Heart left ventricle (tissue), 16 donors: Measurements from ENCODE around the gene BRSK1. TPM values are rescaled to one million over a fixed set of nuclear protein-coding genes. Genes with fewer than 3 reads are reported as not detected.

ENCODE experiments used
- ATAC-seq, 4 donors: fragments of 200-7000 bp; cut with Tn5 transposase; one replicate each; pipeline ENCODE4 v1.9.1; 2020 to 2022; ENCODE audit warnings: moderate library complexity in 4 of 4, mild to moderate bottlenecking in 3 of 4, moderate number of reproducible peaks in 1 of 4
- DNase-seq, 5 donors: peaks; one replicate each; pipeline ENCODE4 v3.0.0-alpha.2; 2020
- H3K27ac ChIP-seq, 12 donors: fragments of 200-600 bp; sonication (generic) in 4 of 12; one replicate each; pipeline versions ENCODE4 v1.5.0 to v1.8.0; 2016 to 2022; ENCODE audit warnings: mild to moderate bottlenecking in 2 of 12
- H3K27me3 ChIP-seq, 9 donors: fragments of 200-600 bp; sonication (generic) in 2 of 9; one replicate each; pipeline versions ENCODE4 v1.5.1 to v1.8.0; 2016 to 2022; ENCODE audit warnings: mild to moderate bottlenecking in 3 of 9
- H3K36me3 ChIP-seq, 9 donors: fragments of 200-600 bp; sonication (generic) in 2 of 9; one replicate each; pipeline versions ENCODE4 v1.5.0 to v1.8.0; 2018 to 2022; ENCODE audit warnings: mild to moderate bottlenecking in 2 of 9
- H3K4me1 ChIP-seq, 12 donors: fragments of 200-600 bp; sonication (generic) in 4 of 12; one replicate each; pipeline versions ENCODE4 v1.5.0 to v1.8.0; 2016 to 2022; ENCODE audit warnings: mild to moderate bottlenecking in 3 of 12
- H3K4me3 ChIP-seq, 12 donors: fragments of 200-600 bp; sonication (generic) in 4 of 12; one replicate each; pipeline versions ENCODE4 v1.5.0 to v1.8.0; 2017 to 2022; ENCODE audit warnings: mild to moderate bottlenecking in 9 of 12, moderate library complexity in 4 of 12
- H3K9me3 ChIP-seq, 12 donors: fragments of 200-600 bp; sonication (generic) in 4 of 12; one replicate each; pipeline versions ENCODE4 v1.5.0 to v1.8.0; 2016 to 2022; ENCODE audit warnings: mild to moderate bottlenecking in 1 of 12
- POLR2A ChIP-seq, 2 donors: fragments of 450-650 bp; IDR thresholded peaks; one replicate each; pipeline ENCODE4 v1.6.1; 2017; ENCODE audit warnings: antibody characterized with exemption in 2 of 2, mild to moderate bottlenecking in 2 of 2, moderate library complexity in 2 of 2
- WGBS, 4 donors: extraction: QIAGEN DNeasy Blood & Tissue Kit in 2 of 4; methylation state at CpG; one replicate each; pipeline versions ENCODE4 v1.1.5 to v1.1.7; 2013 to 2018; 5-methylcytosine and 5-hydroxymethylcytosine counted together
- intact Hi-C, 10 donors: fragments of 100-400 bp; cut with DNase I; formaldehyde crosslinking; loops; one replicate each; pipeline versions ENCODE4 v1.11.1 to v1.14.2; 2022
- polyA plus RNA-seq, 2 donors: library from polyadenylated mRNA; stranded (reverse); fragments of 200-250 nt; gene quantifications; one replicate each; pipeline ENCODE4 v1.2.3, GENCODE V29; 2013
- total RNA-seq, 9 donors: library from RNA; depleted of rRNA in 2 of 9; stranded (reverse); fragments of >200 nt in 2 of 9; fragmentation: NEBNext Ultra II Directional in 3 of 9; extraction: Animal tissue kit (Norgen Biotek cat#: 25700) in 3 of 9; gene quantifications; one replicate each; pipeline versions ENCODE4 v1.1.0 to v1.2.4, GENCODE V29; 2016 to 2023
- TF ChIP-seq, protein P1 (sequence below), 12 donors: fragments of 200-600 bp; sonication (generic) in 4 of 12; IDR thresholded peaks; one replicate each; pipeline versions ENCODE4 v1.5.0 to v1.8.0; 2018 to 2022; ENCODE audit warnings: antibody characterized with exemption in 12 of 12, mild to moderate bottlenecking in 5 of 12
- donor health status: ischemic (EF 13 %, LVEDD 7.1; RV severe dilation, severe dysfunction).
- donor health status: healthy with polysubstance abuse.
- donor health status: DM: no; HTN: yes; CAD: no.
- donor health status: DM: no; HTN: no; CAD: no.
- donor health status: ischemic (EF 25% LVEDD 6.9; RV normal size, moderate dysfunction).
- donor health status: ischemic (EF 25% LVEDD 5.7; RV mildly dilated, moderate dysfunction).
- donor health status: healthy.
- donor health status: DM: yes; HTN: yes; CAD: no.
- donor health status: ischemic (EF 35%, LVEDD 5.7; RV mildly dilated, moderate dysfunction).
- donor health status: nonischemic (EF 11% LVEDD 7.7; RV severe dilation, severe dysfunction).
- donor health status: DM: yes; HTN: yes; CAD: no.
- donor health status: PGD.
- donor health status: ischemic (EF 29% LVEDD 5.4; RV normal size, mild dysfunction).
- donor health status: nonischemic (EF 23%, LVEDD 6.1; RV moderate dilation, normal function).

BRSK1 gene
- total and polyA plus RNA-seq, 11 donors: 1.6 to 7.4 (median 2.1) TPM

GRCh38 chr19:55305983-55306562, 22.3 kb downstream of the BRSK1 start:
- DNase-seq (no peak), ATAC-seq (no peak)
- Histone ChIP-seq H3K27me3 (no peaks in the 10 kb centered on the region), H3K9me3 (no peaks in the 10 kb centered on the region), H3K27ac (no peak overlapping the region), H3K4me1 (peaks cover 0 to 10% (median 4%) of the 10 kb centered on the region in 12 donors), H3K4me3 (no peak overlapping the region), H3K36me3 (peaks cover 0 to 44% (median 0%) of the 10 kb centered on the region in 9 donors)
- WGBS, 4 donors: 91 to 94% (median 93%) methylated on average over 16 to 17 of the region's 17 CpGs
- TF ChIP-seq, protein P1, sequence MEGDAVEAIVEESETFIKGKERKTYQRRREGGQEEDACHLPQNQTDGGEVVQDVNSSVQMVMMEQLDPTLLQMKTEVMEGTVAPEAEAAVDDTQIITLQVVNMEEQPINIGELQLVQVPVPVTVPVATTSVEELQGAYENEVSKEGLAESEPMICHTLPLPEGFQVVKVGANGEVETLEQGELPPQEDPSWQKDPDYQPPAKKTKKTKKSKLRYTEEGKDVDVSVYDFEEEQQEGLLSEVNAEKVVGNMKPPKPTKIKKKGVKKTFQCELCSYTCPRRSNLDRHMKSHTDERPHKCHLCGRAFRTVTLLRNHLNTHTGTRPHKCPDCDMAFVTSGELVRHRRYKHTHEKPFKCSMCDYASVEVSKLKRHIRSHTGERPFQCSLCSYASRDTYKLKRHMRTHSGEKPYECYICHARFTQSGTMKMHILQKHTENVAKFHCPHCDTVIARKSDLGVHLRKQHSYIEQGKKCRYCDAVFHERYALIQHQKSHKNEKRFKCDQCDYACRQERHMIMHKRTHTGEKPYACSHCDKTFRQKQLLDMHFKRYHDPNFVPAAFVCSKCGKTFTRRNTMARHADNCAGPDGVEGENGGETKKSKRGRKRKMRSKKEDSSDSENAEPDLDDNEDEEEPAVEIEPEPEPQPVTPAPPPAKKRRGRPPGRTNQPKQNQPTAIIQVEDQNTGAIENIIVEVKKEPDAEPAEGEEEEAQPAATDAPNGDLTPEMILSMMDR (IDR thresholded peaks at IDR 0.05): no peak
- TF ChIP-seq POLR2A (IDR thresholded peaks at IDR 0.05): no peak
- intact Hi-C loops: loop anchor here in 4 of 10 donors (10.0 kb wide), 3 partner anchors 69 to 109 kb away; partner anchors contain the start of genes IL11 (in 2 of the 4), TMEM190 (in 2 of the 4), RPL28 (in 1 of the 4) and TMEM238 (in 1 of the 4)

DNA sequence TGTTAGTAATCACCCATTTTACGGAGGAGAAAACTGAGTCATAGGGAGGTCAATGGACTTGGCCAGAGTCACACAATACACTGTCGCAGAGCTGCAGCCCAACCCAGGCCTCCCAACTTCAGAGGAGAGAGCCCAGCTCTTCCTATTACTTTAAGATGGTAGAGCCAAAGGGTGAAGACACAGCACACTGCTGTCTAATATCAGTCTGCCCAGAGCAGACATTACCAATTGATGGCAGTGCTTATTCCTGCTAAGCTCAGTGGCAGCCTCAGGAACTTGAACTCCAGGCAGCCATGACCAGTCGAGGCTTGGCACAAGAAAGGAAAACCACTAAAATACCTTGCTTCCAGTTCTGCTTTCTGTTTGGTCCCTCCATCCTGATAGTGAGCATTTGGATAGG, 22.9 kb downstream of the BRSK1 start:
- DNase-seq (no peak), ATAC-seq (no peak)
- Histone ChIP-seq H3K4me1 (peaks cover 0 to 5% (median under 1%) of the 10 kb centered on the region in 12 donors), H3K27ac (no peak overlapping the region), H3K9me3 (no peaks in the 10 kb centered on the region), H3K27me3 (no peaks in the 10 kb centered on the region), H3K36me3 (peaks cover 0 to 44% (median 0%) of the 10 kb centered on the region in 9 donors), H3K4me3 (no peak overlapping the region)
- TF ChIP-seq POLR2A (IDR thresholded peaks at IDR 0.05): no peak
- TF ChIP-seq, protein P1 (IDR thresholded peaks at IDR 0.05): no peak
- WGBS, 4 donors: 86 to 94% (median 88%) methylated on average over 3 of the region's 3 CpGs
- intact Hi-C loops: loop anchor here in 4 of 10 donors (10.0 kb wide), 3 partner anchors 68 to 108 kb away; partner anchors contain the start of genes IL11 (in 2 of the 4), TMEM190 (in 2 of the 4), RPL28 (in 1 of the 4) and TMEM238 (in 1 of the 4)

GRCh38 chr19:55308281-55308680, 24.5 kb downstream of the BRSK1 start:
- TF ChIP-seq POLR2A (IDR thresholded peaks at IDR 0.05): no peak
- TF ChIP-seq, protein P1 (IDR thresholded peaks at IDR 0.05): no peak
- Histone ChIP-seq H3K27me3 (no peaks in the 10 kb centered on the region), H3K4me3 (no peak overlapping the region), H3K9me3 (no peaks in the 10 kb centered on the region), H3K27ac (no peak overlapping the region), H3K4me1 (no peaks in the 10 kb centered on the region), H3K36me3 (peaks cover 0 to 37% (median 0%) of the 10 kb centered on the region in 9 donors)
- DNase-seq (no peak), ATAC-seq (no peak)
- intact Hi-C loops: loop anchor here in 4 of 10 donors (10.0 kb wide), 3 partner anchors 67 to 107 kb away; partner anchors contain the start of genes IL11 (in 2 of the 4), TMEM190 (in 2 of the 4), RPL28 (in 1 of the 4) and TMEM238 (in 1 of the 4)
- 93 to 96% (median 95%) methylated on average over 4 to 11 of the region's 11 CpGs for WGBS, 4 donors

GRCh38 chr19:55309448-55309847, 25.7 kb downstream of the BRSK1 start:
- DNase-seq: no peak
- H3K27ac ChIP-seq: no peak overlapping the region
- no peaks in the 10 kb centered on the region for H3K27me3 ChIP-seq
- no peak overlapping the region for H3K4me3 ChIP-seq
- TF ChIP-seq, protein P1 (IDR thresholded peaks at IDR 0.05): no peak
- no peak for TF ChIP-seq POLR2A (IDR thresholded peaks at IDR 0.05)
- peaks cover 0 to 27% (median 0%) of the 10 kb centered on the region in 9 donors for H3K36me3 ChIP-seq
- intact Hi-C loops: loop anchor here in 4 of 10 donors (10.0 kb wide), 3 partner anchors 65 to 105 kb away; partner anchors contain the start of genes IL11 (in 2 of the 4), TMEM190 (in 2 of the 4), RPL28 (in 1 of the 4) and TMEM238 (in 1 of the 4)
- WGBS, 4 donors: 87 to 95% (median 94%) methylated on average over 5 of the region's 5 CpGs
- no peaks in the 10 kb centered on the region for H3K9me3 ChIP-seq
- ATAC-seq: no peak
- H3K4me1 ChIP-seq: no peaks in the 10 kb centered on the region
